Erythroblast (primary cell): ENCODE data around the gene YWHAH.
A peak's percentile ranks its signal among the peaks of the same experiment; 100 is the strongest.

Experiments used
- DNase-seq, 2 experiments: peaks; one replicate each; lab custom pipeline; 2025; lab: John Stamatoyannopoulos, UW
- GATA1 ChIP-seq: IDR thresholded peaks from 2 replicates; pipeline ENCODE4 v1.6.1; 2011; ENCODE audit warnings: low read depth, mild to moderate bottlenecking, control low read depth, low read length, moderate library complexity
- POLR2A ChIP-seq: IDR thresholded peaks from 2 replicates; pipeline ENCODE4 v1.6.1; 2011; ENCODE audit warnings: mild to moderate bottlenecking, low read length

Gene YWHAH

GRCh38 chr22:31911565-31912406 lies 32.5 kb upstream of the YWHAH start:
- TF ChIP-seq GATA1 (no peak), POLR2A (no peak)
- DNase-seq: no peak

DNA sequence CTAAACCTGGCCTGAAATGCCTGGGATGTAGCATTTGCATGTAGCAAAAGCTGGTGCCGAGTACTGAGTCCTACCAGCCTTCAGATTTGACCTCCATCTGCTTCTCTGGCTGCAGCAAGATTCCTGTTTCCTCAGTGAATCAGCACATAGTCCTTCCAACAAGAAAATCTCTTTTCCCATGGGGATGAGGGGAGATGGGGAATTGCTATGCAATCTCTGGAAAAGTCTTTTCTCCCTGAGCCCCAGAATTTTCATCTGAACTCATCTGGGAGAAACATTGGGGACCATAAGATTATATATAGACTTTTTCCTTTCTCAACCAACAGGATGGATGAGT lies 32.0 kb upstream of the YWHAH start:
- TF ChIP-seq GATA1 (no peak), POLR2A (no peak)
- DNase-seq: no peak

- no peak for TF ChIP-seq POLR2A
- TF ChIP-seq GATA1: no peak
- no peak for DNase-seq
Measured at GRCh38 chr22:31915586-31915985, 28.7 kb upstream of the YWHAH start.

- TF ChIP-seq POLR2A (no peak), GATA1 (no peak)
- no peak for DNase-seq
Measured at GRCh38 chr22:31917227-31917921, 27.0 kb upstream of the YWHAH start.

DNA sequence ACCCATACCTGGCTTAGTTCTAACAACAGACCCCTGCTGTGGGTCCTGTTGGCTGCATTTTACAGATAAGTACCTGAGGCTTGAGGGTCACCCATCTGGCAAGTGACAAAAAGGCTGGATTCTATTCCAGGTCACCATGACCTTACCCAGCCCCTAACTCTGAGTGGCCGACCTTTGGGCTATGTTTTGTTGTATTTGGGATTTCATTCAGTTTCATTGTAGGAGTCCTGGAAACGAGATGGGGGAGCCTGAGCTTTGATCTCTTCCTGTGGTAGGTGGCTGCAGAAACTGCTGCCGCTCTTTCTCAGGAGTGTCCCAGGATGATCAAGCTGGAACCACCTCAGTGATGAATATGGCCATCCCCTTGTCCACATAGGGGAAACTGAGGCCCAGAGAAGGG lies 24.6 kb upstream of the YWHAH start:
- TF ChIP-seq GATA1: no peak
- TF ChIP-seq POLR2A: no peak
- no peak for DNase-seq

- DNase-seq: no peak
- no peak for TF ChIP-seq GATA1
- no peak for TF ChIP-seq POLR2A
Measured at GRCh38 chr22:31920306-31920705, 24.0 kb upstream of the YWHAH start.

DNA sequence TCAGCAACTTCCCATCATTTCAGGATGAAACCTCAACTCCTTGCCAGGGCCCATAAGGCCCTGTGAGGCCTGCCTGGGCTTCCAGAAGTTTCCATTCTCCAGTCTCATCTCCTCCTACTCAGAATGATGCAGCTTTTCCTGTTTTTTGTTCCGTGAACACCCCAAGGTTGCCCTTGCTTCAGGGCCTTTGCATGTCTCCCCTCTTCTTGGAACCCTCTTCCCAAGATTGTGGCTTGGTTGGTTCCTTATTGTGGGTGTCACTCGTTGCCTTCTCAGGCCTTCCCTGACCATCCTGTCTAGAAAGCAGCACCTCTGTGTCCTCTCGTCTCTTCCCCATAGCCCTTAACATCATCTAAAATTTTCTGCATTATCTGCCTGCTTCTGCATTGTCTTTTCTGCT lies 23.2 kb upstream of the YWHAH start:
- no peak for DNase-seq
- no peak for TF ChIP-seq GATA1
- TF ChIP-seq POLR2A: no peak

DNA sequence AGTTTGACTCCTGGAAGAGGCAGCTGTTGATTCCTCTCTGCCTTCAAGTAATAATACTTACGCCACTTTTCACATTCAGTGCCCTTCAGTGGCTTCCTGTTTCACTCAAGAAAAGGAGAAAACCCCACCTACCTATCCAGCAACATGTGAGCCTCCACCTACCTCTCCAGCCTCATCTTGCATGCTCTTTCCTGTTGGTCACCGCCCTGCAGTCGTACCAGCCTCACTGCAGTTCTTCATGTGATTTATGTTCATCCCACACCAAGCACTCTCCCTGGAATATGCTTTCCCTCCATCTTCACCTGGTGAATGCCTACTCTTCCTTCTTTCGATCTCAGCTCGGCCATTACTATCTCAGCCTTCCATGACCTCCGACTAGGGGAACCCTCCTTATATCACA lies 21.8 kb upstream of the YWHAH start:
- DNase-seq: no peak

GRCh38 chr22:31923136-31923535 lies 21.2 kb upstream of the YWHAH start:
- no peak for DNase-seq

More for the DNA sequence above, 21.8 kb upstream of the YWHAH start:
- no peak for TF ChIP-seq POLR2A
- no peak for TF ChIP-seq GATA1

DNA sequence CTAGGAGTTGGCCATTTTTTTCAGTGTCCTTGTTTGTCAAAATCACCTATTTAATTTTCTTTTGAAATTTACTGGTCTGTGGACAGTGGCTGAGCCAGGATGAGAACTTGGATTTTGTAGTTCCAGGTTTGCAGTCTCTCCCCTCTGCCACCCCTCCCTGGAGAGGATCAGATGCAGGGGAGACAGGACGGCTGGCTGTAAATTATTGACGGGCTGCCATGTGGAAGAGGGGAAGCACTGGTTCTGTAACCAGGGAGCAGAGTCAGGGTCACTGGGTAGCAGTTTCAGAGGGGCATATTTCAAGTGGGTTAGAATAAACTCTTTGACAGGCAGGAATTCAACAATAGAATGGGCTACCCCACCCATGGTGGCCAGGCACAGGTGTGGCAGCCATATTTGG lies 20.6 kb upstream of the YWHAH start:
- TF ChIP-seq POLR2A: no peak
- no peak for TF ChIP-seq GATA1
- DNase-seq: no peak

More at GRCh38 chr22:31923136-31923535, 21.2 kb upstream of the YWHAH start:
- no peak for TF ChIP-seq GATA1
- no peak for TF ChIP-seq POLR2A

DNA sequence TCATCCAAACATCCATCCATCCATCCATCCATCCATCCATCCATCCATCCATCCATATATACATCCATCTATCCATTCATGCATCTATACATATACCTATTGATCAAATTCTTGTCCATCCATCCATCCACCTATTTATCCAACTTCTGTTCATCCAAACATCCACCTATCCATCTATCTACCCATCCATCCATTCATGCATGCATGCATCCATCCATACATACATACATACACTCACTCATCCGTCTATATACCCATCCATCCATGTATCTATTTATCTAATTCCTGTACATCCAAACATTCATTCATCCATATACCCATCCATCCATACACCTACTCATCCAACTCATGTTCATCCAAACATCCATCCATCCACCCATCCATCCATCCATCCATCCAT lies 19.3 kb upstream of the YWHAH start:
- no peak for DNase-seq
- TF ChIP-seq POLR2A (no peak), GATA1 (no peak)

DNA sequence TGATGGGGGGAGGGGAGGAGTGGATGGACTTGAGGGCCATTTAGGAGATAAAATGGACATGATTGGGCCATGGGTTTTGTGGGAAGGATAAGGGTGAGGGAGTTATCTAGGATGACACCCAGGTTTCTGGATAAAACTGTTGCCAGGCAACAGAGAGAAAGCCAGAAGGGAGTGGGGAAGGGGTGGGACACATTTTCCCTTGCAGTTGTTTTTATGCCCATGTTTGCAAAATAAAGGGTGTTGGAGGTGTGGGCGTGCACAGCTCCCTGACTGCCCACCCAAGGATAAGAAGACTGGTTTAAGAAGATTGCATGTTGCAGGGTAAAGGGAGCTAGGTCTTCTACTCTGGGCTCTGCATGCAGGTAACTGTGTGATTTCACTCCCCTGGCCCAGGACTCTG lies 18.3 kb upstream of the YWHAH start:
- DNase-seq: no peak
- TF ChIP-seq GATA1 (no peak), POLR2A (no peak)

DNA sequence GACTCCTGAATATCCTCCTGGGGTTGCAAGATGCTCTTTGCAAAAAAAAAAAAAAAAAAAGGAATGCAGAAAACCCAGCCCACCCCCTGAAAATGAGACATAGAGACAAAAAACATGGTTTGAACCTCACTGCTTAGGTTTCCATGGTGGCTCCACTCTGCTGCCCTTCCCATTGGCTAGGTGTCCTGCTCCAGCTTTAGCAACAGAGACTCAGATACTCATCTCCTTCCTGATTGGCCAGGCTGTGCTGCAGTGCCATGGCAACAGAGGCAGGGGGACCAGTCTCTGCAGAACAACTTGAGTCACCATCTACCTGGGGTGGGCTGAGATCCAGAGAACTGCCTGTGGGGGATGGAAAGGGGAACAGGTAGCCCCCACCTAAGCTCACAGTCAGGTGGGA lies 17.4 kb upstream of the YWHAH start:
- TF ChIP-seq GATA1 (no peak), POLR2A (no peak)

DNA sequence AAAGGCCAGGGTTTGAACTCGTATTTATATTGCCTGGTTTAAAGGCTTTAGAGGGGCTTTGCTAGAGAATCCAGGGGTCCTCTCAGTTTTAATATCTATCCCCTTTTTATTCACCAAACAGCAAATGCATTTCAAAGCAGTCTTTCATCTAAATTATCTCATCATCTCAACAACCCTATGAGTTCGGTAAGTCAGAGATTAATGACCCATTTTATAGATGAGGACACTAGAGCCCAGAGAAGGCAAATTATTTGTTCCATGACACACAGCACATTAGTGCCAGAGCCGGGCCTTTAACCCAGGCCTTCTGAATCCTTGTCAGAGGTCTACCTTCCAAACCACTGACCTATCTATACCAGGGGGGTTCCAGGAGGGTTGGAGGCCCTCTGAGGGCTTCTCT lies 16.8 kb upstream of the YWHAH start:
- TF ChIP-seq POLR2A (no peak), GATA1 (no peak)
- DNase-seq: no peak

More for the DNA sequence above, 17.4 kb upstream of the YWHAH start:
- DNase-seq: peak; percentile 17 to 27

- peak; percentile 28 for DNase-seq
- TF ChIP-seq GATA1 (no peak), POLR2A (no peak)
Measured at GRCh38 chr22:31929167-31929930, 15.0 kb upstream of the YWHAH start.

GRCh38 chr22:31932863-31933262 lies 11.5 kb upstream of the YWHAH start:
- TF ChIP-seq POLR2A (no peak), GATA1 (no peak)
- no peak for DNase-seq
